Central memory CD8-positive, alpha-beta T cell (primary cell): ENCODE data around the gene TEAD1.

Source experiments
- ATAC-seq: fragments of 150-1000 bp; cut with Tn5 transposase; replicated peaks from 2 replicates; pipeline ENCODE4 v1.10.0; 2022; ENCODE audit warnings: mild to moderate bottlenecking, moderate FRiP score, moderate number of reproducible peaks; ENCODE audit not compliant: poor library complexity, severe bottlenecking; ENCODE audit errors: extremely low read depth
- DNase-seq, 2 donors: peaks; one replicate each; pipeline ENCODE4 v3.0.0; 2021; ENCODE audit warnings: low spot score in 2 of 2
- H3K27ac Mint-ChIP-seq: one replicate; pipeline ENCODE4 v1.8.0; 2022; ENCODE audit warnings: low read depth, mild to moderate bottlenecking, moderate library complexity, mixed read lengths
- H3K27me3 Mint-ChIP-seq: one replicate; pipeline ENCODE4 v1.8.0; 2022; ENCODE audit warnings: mixed read lengths
- H3K36me3 Mint-ChIP-seq: one replicate; pipeline ENCODE4 v1.8.0; 2022; ENCODE audit warnings: mild to moderate bottlenecking, moderate library complexity, mixed read lengths; ENCODE audit not compliant: insufficient read depth
- H3K4me1 Mint-ChIP-seq: one replicate; pipeline ENCODE4 v1.8.0; 2022; ENCODE audit warnings: mixed read lengths
- H3K4me3 Mint-ChIP-seq: one replicate; pipeline ENCODE4 v1.8.0; 2022; ENCODE audit warnings: mild to moderate bottlenecking, moderate library complexity, mixed read lengths
- H3K9me3 Mint-ChIP-seq: one replicate; pipeline ENCODE4 v1.8.0; 2022; ENCODE audit warnings: mixed read lengths

Gene TEAD1

DNA sequence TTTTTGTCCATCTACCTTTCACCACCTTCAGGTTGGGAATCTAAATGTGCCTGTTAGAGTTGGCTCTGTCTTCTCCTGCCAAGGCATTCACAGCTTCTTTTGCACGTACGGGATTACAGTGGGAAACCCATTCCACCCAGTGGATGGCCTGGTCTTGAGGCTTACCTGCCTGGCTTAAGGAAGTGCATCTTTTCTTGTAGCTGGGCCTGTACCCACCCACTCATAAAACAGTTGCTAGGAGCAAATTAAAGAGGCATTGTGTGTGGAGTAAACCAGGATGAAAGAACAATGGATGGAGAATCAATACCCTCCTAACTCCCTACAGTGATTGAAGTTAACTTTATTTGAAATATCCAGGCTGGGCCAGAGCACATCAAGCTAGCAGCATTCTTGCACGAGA, 71.6 kb downstream of the TEAD1 start:
- Mint-ChIP-seq H3K4me3 (no peak overlapping the region), H3K36me3 (no peaks in the 10 kb centered on the region), H3K9me3 (no peaks in the 10 kb centered on the region), H3K27ac (no peak overlapping the region), H3K27me3 (peaks cover 42% of the 10 kb centered on the region), H3K4me1 (no peaks in the 10 kb centered on the region)
- ATAC-seq = no peak
- no peak for DNase-seq

GRCh38 chr11:12746593-12747097, 72.4 kb downstream of the TEAD1 start:
- no peak for DNase-seq
- no peak overlapping the region for H3K27ac Mint-ChIP-seq
- no peaks in the 10 kb centered on the region for H3K9me3 Mint-ChIP-seq
- no peak for ATAC-seq
- H3K27me3 Mint-ChIP-seq = peaks cover 36% of the 10 kb centered on the region
- no peaks in the 10 kb centered on the region for H3K36me3 Mint-ChIP-seq
- no peaks in the 10 kb centered on the region for H3K4me1 Mint-ChIP-seq
- H3K4me3 Mint-ChIP-seq = no peak overlapping the region

DNA sequence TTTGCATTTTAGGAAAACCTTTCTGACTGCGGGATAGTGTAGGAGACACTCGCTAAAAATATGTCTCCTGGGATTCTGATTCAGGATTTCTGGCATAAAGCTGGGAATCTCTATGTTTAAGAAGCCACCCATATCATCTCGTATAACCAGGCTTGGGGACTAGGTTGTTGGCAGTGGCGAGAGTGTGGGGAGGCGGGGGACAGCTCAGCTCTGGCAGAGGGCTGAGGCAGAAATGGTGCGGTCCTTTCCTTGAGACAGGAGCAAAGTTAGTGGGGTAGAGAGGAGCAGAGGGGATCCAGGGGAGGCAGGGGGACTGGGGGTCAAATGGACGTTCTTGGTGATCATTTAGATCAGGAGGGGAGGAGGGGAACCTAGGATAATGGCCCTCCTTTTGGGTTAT, 74.3 kb downstream of the TEAD1 start:
- DNase-seq = no peak
- Mint-ChIP-seq H3K9me3 (no peaks in the 10 kb centered on the region), H3K4me1 (no peaks in the 10 kb centered on the region), H3K4me3 (no peak overlapping the region), H3K36me3 (no peaks in the 10 kb centered on the region), H3K27ac (no peak overlapping the region), H3K27me3 (peaks cover 28% of the 10 kb centered on the region)
- no peak for ATAC-seq

GRCh38 chr11:12749442-12749841, 75.2 kb downstream of the TEAD1 start:
- DNase-seq (no peak), ATAC-seq (no peak)
- H3K9me3 Mint-ChIP-seq = no peaks in the 10 kb centered on the region
- no peaks in the 10 kb centered on the region for H3K36me3 Mint-ChIP-seq
- H3K4me3 Mint-ChIP-seq = no peak overlapping the region
- peaks cover 28% of the 10 kb centered on the region for H3K27me3 Mint-ChIP-seq
- no peaks in the 10 kb centered on the region for H3K4me1 Mint-ChIP-seq
- no peak overlapping the region for H3K27ac Mint-ChIP-seq

DNA sequence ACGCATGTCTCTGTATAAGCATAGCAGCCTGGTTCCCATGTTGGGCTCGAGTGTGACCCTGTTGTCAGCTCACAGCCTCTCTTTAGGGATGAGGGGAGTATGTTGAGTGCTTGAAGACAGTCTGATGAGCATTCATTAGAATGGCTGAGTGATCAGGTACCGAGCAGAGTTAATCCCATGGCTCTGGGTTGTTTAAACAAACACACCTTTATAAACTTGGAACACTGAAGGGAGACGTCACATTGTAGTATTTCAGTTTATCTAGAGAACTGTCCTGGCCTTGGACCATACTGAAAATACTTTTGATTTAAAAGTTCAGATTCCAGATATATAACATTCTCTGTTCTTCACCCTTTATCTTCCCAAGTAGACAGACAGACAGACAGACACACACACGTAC, 76.0 kb downstream of the TEAD1 start:
- Mint-ChIP-seq H3K27ac (no peak overlapping the region), H3K4me1 (no peaks in the 10 kb centered on the region), H3K27me3 (peaks cover 28% of the 10 kb centered on the region), H3K9me3 (no peaks in the 10 kb centered on the region), H3K36me3 (no peaks in the 10 kb centered on the region), H3K4me3 (no peak overlapping the region)
- DNase-seq (no peak), ATAC-seq (no peak)

- Mint-ChIP-seq H3K27ac (no peak overlapping the region), H3K4me1 (no peaks in the 10 kb centered on the region), H3K4me3 (no peak overlapping the region), H3K36me3 (no peaks in the 10 kb centered on the region), H3K9me3 (no peaks in the 10 kb centered on the region), H3K27me3 (peaks cover 37% of the 10 kb centered on the region)
- no peak for ATAC-seq
- no peak for DNase-seq
These were observed 78.8 kb downstream of the TEAD1 start for GRCh38 chr11:12752868-12753524.

- no peak overlapping the region for H3K27ac Mint-ChIP-seq
- no peaks in the 10 kb centered on the region for H3K9me3 Mint-ChIP-seq
- no peak overlapping the region for H3K4me3 Mint-ChIP-seq
- H3K36me3 Mint-ChIP-seq = no peaks in the 10 kb centered on the region
- ATAC-seq = no peak
- H3K4me1 Mint-ChIP-seq = no peaks in the 10 kb centered on the region
- DNase-seq = no peak
- H3K27me3 Mint-ChIP-seq = peaks cover 31% of the 10 kb centered on the region
These were observed 79.8 kb downstream of the TEAD1 start for GRCh38 chr11:12754021-12754420.

DNA sequence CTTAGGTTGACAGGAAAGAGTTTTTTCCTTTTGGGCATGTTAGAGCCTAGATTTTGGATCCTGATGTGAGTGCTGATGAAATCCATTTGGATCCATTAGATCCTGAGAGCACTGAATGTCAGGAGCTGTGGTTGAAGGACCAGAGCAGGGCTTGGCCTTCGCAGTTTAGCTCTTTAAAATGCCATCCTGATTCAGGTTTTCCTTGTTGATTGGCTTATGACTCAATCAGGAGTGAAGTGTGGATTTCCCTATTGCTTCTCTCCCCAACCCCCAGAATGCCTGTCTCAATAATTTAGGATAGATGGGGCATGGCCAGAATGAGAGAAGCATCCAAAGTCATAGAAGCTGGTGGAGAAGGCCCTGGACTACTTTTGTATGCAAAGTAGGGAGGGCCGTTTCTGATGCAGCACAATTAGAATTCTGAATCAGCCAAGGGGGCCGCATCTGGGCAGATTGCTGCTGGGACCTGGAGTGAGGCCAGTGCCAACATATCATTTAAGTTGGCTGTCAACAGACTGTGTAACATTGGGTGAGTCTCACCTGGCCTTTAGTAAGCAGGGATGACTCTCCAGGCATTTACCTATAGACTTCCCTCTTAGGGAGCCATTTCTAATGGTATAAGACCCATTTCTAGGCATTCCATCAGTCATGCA, 80.5 kb downstream of the TEAD1 start:
- DNase-seq (no peak), ATAC-seq (no peak)

GRCh38 chr11:12755510-12756453, 81.6 kb downstream of the TEAD1 start:
- no peaks in the 10 kb centered on the region for H3K36me3 Mint-ChIP-seq
- H3K27me3 Mint-ChIP-seq = peaks cover 41% of the 10 kb centered on the region
- no peak for ATAC-seq
- no peaks in the 10 kb centered on the region for H3K4me1 Mint-ChIP-seq
- no peak overlapping the region for H3K4me3 Mint-ChIP-seq
- DNase-seq = no peak
- no peak overlapping the region for H3K27ac Mint-ChIP-seq
- no peaks in the 10 kb centered on the region for H3K9me3 Mint-ChIP-seq

More for the DNA sequence above, 80.5 kb downstream of the TEAD1 start:
- peaks cover 31% of the 10 kb centered on the region for H3K27me3 Mint-ChIP-seq
- no peaks in the 10 kb centered on the region for H3K4me1 Mint-ChIP-seq
- H3K27ac Mint-ChIP-seq = no peak overlapping the region
- H3K4me3 Mint-ChIP-seq = no peak overlapping the region
- no peaks in the 10 kb centered on the region for H3K9me3 Mint-ChIP-seq
- H3K36me3 Mint-ChIP-seq = no peaks in the 10 kb centered on the region

- ATAC-seq (no peak), DNase-seq (no peak)
- Mint-ChIP-seq H3K4me3 (no peak overlapping the region), H3K9me3 (no peaks in the 10 kb centered on the region), H3K4me1 (no peaks in the 10 kb centered on the region), H3K36me3 (no peaks in the 10 kb centered on the region), H3K27ac (no peak overlapping the region), H3K27me3 (peaks cover 47% of the 10 kb centered on the region)
These were observed 82.2 kb downstream of the TEAD1 start for GRCh38 chr11:12756454-12756806.

GRCh38 chr11:12756867-12757266, 82.6 kb downstream of the TEAD1 start:
- Mint-ChIP-seq H3K27ac (no peak overlapping the region), H3K27me3 (peaks cover 51% of the 10 kb centered on the region), H3K4me3 (no peak overlapping the region), H3K9me3 (no peaks in the 10 kb centered on the region), H3K4me1 (no peaks in the 10 kb centered on the region), H3K36me3 (no peaks in the 10 kb centered on the region)
- DNase-seq (no peak), ATAC-seq (no peak)

GRCh38 chr11:12757416-12757815, 83.2 kb downstream of the TEAD1 start:
- ATAC-seq = no peak
- H3K27me3 Mint-ChIP-seq = peaks cover 57% of the 10 kb centered on the region
- H3K4me3 Mint-ChIP-seq = no peak overlapping the region
- no peak for DNase-seq
- H3K9me3 Mint-ChIP-seq = no peaks in the 10 kb centered on the region
- H3K36me3 Mint-ChIP-seq = no peaks in the 10 kb centered on the region
- H3K27ac Mint-ChIP-seq = no peak overlapping the region
- no peaks in the 10 kb centered on the region for H3K4me1 Mint-ChIP-seq
